ENCODE data around the gene LHB.
"Not testable (repeated sequence)": the region's sequence is repeated elsewhere in the genome, so short reads cannot be mapped to it uniquely, and the experiment has no call there.

Gene LHB

GRCh38 chr19:49017041-49017665, at the start of gene LHB:
LHB (minus strand) TSS chr19:49017091; CDS start chr19:49017081, 10 bp downstream.
- no peak for DNase-seq

- no peak for DNase-seq
These were observed 49.1 kb upstream of the LHB start for GRCh38 chr19:49065905-49066512.

DNA sequence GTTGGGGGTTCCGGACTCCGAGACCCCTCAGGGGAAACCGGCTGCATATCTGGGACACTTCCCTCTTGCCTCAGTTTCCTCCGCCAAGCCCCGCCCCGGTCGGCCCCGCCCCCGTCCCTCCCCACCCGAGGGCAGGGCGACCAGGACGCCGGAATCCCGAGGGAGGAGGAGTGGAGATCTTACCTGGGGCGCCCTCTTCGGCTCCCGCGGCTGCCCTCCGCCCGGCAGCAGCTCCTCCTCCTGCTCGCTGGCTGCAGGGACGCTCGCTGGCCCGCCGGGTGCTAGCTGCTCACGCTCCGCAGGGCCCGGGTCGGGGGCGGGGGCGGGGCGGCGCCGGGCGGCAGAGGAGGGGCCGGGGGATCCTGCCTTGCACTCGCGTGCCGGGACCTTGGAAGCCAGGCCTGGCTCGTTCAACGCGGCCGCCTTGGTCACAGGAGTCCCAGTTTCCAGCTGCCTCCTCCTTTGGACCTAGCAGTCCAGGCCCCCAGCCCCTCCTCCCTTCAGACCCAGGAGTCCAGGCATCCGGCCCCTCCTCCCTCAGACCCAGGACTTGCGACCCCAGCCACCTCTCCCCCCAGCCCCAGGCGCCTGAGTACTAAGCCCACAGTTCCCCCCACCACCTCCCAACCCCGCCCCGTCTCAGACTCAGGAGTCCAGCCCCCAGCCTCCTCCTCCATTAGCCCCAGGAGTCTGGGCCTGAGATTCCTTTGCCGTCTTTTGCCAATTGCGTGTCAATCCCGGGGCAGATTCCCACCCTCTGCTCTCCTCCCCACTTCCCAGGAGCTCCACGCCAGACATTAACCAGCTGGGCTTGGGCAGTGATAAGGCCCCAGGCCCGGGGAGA, 48.1 kb upstream of the LHB start, which contains the start of gene NTF4:
NTF4 (minus strand) TSS at position 51 of the 844 bp plus-strand sequence. CDS start 2,821 bp downstream, outside the sequence.
- no peak for DNase-seq

DNA sequence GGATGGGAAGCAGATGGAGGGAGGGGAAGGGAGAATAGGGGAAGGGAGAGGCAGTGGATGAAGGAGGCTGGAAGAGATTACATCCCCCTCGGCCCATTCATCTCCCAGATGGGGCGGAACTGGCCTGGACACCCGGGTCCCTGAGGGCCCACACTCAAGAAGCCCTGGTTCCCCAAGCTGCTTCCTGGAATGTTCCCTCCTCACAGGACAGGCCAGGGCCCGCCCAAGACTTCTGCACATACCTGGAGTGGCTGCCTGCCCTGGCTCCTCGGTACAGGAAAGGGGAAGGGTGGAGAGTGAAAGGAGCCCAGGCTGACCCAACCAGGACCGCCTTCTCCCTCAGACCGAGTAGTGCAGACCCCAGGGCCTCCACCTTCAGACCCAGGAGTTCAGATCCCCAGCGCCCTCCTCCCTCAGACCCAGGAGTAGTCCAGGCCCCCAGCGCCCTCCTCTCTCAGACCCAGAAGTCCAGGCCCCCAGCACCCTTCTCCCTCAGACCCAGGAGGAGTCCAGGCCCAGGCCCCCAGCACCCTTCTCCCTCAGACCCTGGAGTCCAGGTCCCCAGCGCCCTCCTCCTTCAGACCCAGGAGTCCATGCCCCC, 47.2 kb upstream of the LHB start:
- no peak for DNase-seq

- no peak for DNase-seq
These were observed 44.6 kb upstream of the LHB start for GRCh38 chr19:49061445-49061844.

DNA sequence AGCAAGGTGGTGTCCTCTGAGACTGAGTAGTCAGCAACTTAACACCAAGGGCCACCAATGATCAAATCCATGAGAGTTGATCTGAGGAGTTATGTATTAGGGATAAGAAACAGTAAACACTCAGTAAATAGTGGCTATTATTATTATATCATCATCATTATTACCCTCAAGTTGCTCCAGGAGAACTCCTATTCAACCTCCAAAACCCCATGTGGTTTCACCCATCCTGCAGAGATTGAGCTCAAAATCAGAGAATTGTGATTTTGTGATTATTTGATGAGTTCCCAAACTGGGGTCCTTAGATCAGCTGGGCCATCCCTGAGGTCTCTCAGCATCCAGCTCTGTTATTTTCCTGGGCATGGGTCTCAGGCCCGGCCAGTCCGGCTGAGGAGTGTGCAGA, 44.1 kb upstream of the LHB start:
- no peak for DNase-seq

DNA sequence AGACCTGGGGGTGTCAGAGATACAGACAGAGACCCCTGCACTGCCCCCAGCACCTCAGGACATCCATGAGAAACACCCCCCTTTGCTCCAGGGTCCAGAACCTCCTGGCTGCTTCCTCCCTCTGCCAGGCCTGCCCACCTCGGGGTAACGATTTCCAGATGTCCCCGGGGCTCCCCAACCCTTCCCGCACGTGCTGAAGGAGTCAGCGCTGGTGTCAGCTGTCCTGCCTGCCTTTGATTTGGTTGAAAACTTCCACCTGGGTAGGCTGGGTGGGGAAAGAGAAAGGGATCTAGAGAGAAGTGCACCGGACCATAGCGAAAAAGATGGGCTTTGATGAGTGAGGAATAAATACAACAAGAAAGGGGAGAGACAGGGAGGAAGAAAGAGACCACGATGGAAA, 42.2 kb upstream of the LHB start:
- no peak for DNase-seq

GRCh38 chr19:49058562-49058961, 41.7 kb upstream of the LHB start:
- DNase-seq = no peak

DNA sequence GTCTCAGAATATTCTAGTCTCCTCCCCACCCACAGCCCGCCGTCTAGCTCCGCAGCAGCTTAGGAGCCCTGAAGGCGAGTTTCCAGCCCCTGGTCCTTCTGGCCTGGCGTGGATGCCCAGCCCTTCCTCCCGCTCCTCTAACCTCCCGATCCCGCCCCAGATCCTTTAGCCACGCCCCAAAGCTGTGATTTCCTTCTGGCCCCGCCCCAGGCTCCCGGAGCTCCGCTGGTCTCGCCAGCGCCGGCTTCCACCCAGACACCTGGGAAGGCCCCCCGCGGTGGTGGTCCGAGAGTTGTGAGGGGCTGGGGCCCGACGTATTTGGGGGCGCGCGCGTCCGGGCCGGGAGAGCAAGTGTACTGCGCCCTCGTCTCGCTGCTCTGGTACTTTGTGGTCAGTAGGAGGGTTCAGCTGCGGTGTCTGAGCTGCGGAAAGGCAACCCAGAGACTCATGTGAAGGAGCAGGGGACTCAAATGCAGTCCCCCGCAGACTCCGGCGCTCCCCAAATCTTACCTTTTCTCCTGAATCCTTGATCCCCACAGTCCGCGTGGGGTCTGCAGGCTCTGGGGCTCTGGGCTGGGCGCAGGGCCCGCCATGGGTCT, 40.8 kb upstream of the LHB start, which contains the start of gene CGB7:
CGB7 (minus strand) TSS at position 114 of the 599 bp plus-strand sequence. CDS start 2,374 bp downstream, outside the sequence.
- no peak for DNase-seq

GRCh38 chr19:49056902-49057596, 40.2 kb upstream of the LHB start:
- not testable (repeated sequence) for DNase-seq

- no peak for DNase-seq
These were observed 39.4 kb upstream of the LHB start for GRCh38 chr19:49056101-49056901.

DNA sequence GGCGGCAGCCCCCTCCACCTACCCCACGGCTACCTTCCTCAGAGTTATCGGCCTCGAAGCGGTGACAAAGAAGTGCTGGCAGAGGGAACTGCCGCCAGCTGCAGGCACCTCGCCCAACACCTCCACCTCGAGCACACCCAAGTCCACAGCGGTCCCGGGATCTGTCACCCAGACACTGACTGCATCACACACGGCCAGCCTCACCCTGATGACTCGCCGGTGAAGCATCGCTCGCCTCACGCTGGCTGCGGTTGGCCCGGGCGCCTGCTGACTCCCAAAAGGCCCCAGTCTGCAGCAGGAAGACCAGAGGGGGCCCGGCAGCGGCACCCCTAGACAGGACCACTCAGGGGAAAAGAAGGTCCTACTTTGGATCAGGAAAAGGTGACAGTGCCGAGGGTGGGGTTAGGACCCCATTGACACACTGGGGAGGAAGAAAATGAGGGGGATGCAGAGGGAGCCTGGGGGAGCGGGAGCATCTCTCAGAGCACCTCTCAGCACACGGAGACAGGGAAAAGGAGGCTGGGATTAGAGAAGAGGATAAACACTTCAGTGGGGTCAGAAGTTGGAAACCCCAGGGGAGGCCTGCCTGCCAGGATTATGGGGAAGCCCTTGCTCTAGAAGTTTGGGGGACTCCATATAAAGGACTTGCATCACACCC, 33.6 kb upstream of the LHB start:
- DNase-seq = not testable (repeated sequence)

DNA sequence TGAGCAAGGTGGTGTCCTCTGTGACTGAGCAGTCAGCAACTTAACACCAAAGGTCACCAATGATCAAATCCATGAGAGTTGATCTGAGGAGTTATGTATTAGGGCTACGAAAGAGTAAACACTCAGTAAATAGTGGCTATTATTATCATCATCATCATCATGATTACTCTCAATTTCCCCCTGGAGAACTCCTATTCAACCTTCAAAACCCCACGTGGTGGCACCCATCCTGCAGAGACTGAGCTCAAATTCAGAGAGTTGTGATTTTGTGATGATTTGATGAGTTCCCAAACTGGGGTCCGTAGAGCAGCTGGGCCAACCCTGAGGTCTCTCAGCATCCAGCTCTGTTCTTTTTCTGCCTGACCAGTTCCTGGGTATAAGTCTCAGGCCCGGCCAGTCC, 32.9 kb upstream of the LHB start:
- DNase-seq = not testable (repeated sequence)

DNA sequence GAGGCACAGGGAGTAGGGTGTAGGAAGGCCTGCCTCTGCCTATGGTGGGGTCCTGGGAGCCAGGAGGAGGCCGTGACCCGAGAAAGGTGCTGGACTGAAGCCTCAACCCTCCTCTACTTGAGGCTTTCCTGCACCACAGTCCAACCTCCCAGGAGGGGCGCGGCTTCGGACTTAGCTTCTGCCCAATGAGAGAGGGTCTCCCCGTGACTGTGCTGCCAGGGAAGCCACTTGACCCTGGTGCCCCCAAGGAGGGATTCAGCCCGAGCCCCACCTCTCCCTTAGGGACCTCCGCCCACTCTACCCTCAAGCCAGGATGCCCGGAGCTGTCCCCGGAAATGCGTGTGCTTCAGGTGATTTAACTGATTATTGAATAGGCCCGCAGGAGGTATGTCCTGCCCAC, 32.1 kb upstream of the LHB start, which contains the start of gene CGB8:
CGB8 (minus strand) TSS at position 101 of the 400 bp plus-strand sequence. CDS start 372 bp downstream, outside the sequence.
- DNase-seq = not testable (repeated sequence)

GRCh38 chr19:49043548-49043947, 26.7 kb upstream of the LHB start, which contains the start of gene CGB5:
CGB5 (plus strand) TSS chr19:49043848; CDS start chr19:49044210, 362 bp downstream.
- not testable (repeated sequence) for DNase-seq

GRCh38 chr19:49042666-49043065, 25.8 kb upstream of the LHB start:
- DNase-seq = not testable (repeated sequence)

DNA sequence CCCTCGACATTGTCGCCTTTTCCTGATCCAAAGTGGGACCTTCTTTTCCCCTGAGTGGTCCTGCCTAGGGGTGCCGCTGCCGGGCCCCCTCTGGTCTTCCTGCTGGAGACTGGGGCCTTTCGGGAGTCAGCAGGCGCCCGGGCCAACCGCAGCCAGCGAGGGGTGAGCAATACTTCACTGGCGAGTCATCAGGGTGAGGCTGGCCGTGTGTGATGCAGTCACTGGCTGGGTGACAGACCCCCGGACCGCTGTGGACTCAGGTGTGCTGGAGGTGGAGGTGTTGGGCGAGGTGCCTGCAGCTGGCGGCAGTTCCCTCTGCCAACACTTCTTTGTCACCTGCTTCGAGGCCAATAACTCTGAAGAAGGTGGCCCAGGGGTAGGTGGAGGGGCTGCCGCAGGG, 25.3 kb upstream of the LHB start:
- no peak for DNase-seq

DNA sequence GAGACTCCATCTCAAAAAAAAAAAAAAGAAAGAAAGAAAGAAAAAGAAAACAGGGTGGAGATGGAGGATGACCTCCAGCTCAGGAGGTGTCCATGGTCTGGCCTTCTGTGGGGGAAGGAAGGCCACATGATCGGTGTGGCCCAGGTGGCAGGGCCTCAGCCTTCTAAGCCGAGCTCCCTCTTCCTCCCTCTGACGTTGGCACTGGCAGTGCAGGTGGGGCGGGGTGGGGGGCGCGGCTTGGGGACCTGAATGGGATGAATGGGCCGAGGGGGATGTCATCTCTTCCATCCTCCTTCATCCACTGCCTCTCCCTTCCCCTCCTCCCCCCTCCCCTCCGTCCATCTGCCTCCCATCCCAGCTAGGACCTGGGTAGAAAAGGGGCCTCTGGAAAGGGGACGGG, 22.8 kb upstream of the LHB start:
- not testable (repeated sequence) for DNase-seq

- not testable (repeated sequence) for DNase-seq
These were observed 21.8 kb upstream of the LHB start for GRCh38 chr19:49038557-49039276.

DNA sequence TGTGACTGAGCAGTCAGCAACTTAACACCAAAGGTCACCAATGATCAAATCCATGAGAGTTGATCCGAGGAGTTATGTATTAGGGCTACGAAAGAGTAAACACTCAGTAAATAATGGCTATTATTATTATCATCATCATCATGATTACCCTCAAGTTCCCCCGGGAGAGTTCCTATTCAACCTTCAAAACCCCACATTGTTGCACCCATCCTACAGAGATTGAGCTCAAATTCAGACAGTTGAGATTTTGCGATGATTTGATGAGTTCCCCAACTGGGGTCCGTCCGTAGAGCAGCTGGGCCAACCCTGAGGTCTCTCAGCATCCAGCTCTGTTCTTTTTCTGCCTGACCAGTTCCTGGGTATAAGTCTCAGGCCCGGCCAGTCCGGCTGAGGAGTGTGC, 21.2 kb upstream of the LHB start:
- DNase-seq = not testable (repeated sequence)

All from NCI-H446 (cell line).